Fibroblast of upper back skin (primary cell): Measurements from ENCODE around the gene SEC22B.
"Not testable (repeated sequence)": the region's sequence is repeated elsewhere in the genome, so short reads cannot be mapped to it uniquely, and the experiment has no call there.

Experiments used
- DNase-seq: peaks from one replicate; pipeline ENCODE4 v3.0.0-alpha.2; 2013

The SEC22B gene

GRCh38 chr1:120144626-120145025 lies 31.7 kb downstream of the SEC22B start:
- DNase-seq: not testable (repeated sequence)

GRCh38 chr1:120144169-120144568 lies 32.2 kb downstream of the SEC22B start:
- not testable (repeated sequence) for DNase-seq

- DNase-seq: peak; percentile 36
Observed at GRCh38 chr1:120143334-120143733, 33.0 kb downstream of the SEC22B start.

- DNase-seq: peak; percentile 69
Observed at GRCh38 chr1:120142512-120143263, 33.6 kb downstream of the SEC22B start.

- DNase-seq: not testable (repeated sequence)
Observed at GRCh38 chr1:120141865-120142264, 34.5 kb downstream of the SEC22B start.

GRCh38 chr1:120140656-120141265 lies 35.6 kb downstream of the SEC22B start:
- peak; percentile 55 for DNase-seq

GRCh38 chr1:120136086-120136485 lies 40.2 kb downstream of the SEC22B start:
- DNase-seq: not testable (repeated sequence)

GRCh38 chr1:120133928-120134325 lies 42.4 kb downstream of the SEC22B start:
- DNase-seq: not testable (repeated sequence)

GRCh38 chr1:120133228-120133927 lies 42.9 kb downstream of the SEC22B start:
- no peak for DNase-seq

GRCh38 chr1:120132406-120132763 lies 43.9 kb downstream of the SEC22B start:
- DNase-seq: peak; percentile 24

- peak; percentile 78 for DNase-seq
Observed at GRCh38 chr1:120131611-120132405, 44.5 kb downstream of the SEC22B start.

GRCh38 chr1:120127921-120128320 lies 48.4 kb downstream of the SEC22B start:
- DNase-seq: not testable (repeated sequence)

- not testable (repeated sequence) for DNase-seq
Observed at GRCh38 chr1:120126216-120126615, 50.1 kb downstream of the SEC22B start.

GRCh38 chr1:120124628-120125027 lies 51.7 kb downstream of the SEC22B start:
- DNase-seq: not testable (repeated sequence)

- not testable (repeated sequence) for DNase-seq
Observed at GRCh38 chr1:120123813-120124510, 52.4 kb downstream of the SEC22B start.

- DNase-seq: not testable (repeated sequence)
Observed at GRCh38 chr1:120122262-120122893, 53.9 kb downstream of the SEC22B start.

GRCh38 chr1:120121830-120122229 lies 54.5 kb downstream of the SEC22B start:
- DNase-seq: not testable (repeated sequence)

- DNase-seq: not testable (repeated sequence)
Observed at GRCh38 chr1:120120525-120120924, 55.8 kb downstream of the SEC22B start.

- DNase-seq: peak; percentile 57
Observed at GRCh38 chr1:120117371-120118177, 58.7 kb downstream of the SEC22B start.

GRCh38 chr1:120116094-120116493 lies 60.2 kb downstream of the SEC22B start:
- peak; percentile 74 for DNase-seq

GRCh38 chr1:120113134-120113533 lies 63.2 kb downstream of the SEC22B start:
- DNase-seq: not testable (repeated sequence)
